Measurements from ENCODE around the gene UFM1. TPM values are rescaled to one million over a fixed set of nuclear protein-coding genes. Genes with fewer than 3 reads are reported as not detected.
A peak's percentile ranks its signal among the peaks of the same experiment; 100 is the strongest.

Gene UFM1
- total RNA-seq, 1 donor from 2014 or later, result 76.0 TPM

DNA sequence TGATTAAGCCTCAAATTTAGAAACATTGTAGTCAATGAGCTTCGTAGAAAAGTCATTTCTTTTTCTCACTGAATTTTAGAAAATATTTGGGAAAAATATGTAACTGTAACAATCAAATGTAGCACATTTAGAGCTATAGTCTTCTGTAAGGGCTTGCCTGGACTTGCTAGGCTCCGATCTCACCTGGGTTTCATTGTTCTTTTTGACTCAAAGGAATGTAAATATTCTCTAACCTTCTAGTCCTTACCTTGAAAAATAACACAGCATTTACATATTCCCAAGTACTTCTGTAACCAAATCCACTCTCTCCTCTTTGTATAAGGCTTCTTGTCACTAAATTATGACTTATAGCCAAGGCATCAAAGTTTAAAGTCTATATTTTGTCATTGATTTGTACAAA lies 2.9 kb upstream of the UFM1 start:
- no peak overlapping the region for H3K9ac ChIP-seq
- Mint-ChIP-seq H3K27ac (no peak overlapping the region), H3K9me3 (no peaks in the 10 kb centered on the region), H3K4me3 (no peak overlapping the region), H3K4me1 (peaks cover 22% of the 10 kb centered on the region), H3K36me3 (peaks cover 3% of the 10 kb centered on the region), H3K27me3 (ENCODE audit: insufficient read depth, low read depth) (no peaks in the 10 kb centered on the region)
- no peak for DNase-seq (ENCODE audit: low spot score)
- H3K27me3 ChIP-seq, result no peaks in the 10 kb centered on the region
- peaks cover 12% of the 10 kb centered on the region for H3K4me1 ChIP-seq
- H3K27ac ChIP-seq, result no peak overlapping the region
- H3F3A ChIP-seq (ENCODE audit: low read depth), result no peaks in the 10 kb centered on the region
- TF ChIP-seq, protein P1, sequence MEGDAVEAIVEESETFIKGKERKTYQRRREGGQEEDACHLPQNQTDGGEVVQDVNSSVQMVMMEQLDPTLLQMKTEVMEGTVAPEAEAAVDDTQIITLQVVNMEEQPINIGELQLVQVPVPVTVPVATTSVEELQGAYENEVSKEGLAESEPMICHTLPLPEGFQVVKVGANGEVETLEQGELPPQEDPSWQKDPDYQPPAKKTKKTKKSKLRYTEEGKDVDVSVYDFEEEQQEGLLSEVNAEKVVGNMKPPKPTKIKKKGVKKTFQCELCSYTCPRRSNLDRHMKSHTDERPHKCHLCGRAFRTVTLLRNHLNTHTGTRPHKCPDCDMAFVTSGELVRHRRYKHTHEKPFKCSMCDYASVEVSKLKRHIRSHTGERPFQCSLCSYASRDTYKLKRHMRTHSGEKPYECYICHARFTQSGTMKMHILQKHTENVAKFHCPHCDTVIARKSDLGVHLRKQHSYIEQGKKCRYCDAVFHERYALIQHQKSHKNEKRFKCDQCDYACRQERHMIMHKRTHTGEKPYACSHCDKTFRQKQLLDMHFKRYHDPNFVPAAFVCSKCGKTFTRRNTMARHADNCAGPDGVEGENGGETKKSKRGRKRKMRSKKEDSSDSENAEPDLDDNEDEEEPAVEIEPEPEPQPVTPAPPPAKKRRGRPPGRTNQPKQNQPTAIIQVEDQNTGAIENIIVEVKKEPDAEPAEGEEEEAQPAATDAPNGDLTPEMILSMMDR (IDR thresholded peaks at IDR 0.05), result no peak
- TF ChIP-seq EZH2phosphoT487 (IDR thresholded peaks at IDR 0.05), result no peak
- TF ChIP-seq EZH2 (IDR thresholded peaks at IDR 0.05), result no peak
- peak overlapping the region; percentile 65 for H2AFZ ChIP-seq (replicated peaks)
- peaks cover 19% of the 10 kb centered on the region for H3K79me2 ChIP-seq (ENCODE audit: low read depth)
- H3K9me3 ChIP-seq (ENCODE audit: low read depth), result no peaks in the 10 kb centered on the region
- H3K36me3 ChIP-seq, result no peaks in the 10 kb centered on the region
- H3K4me2 ChIP-seq, result no peak overlapping the region
- H4K20me1 ChIP-seq (ENCODE audit: low read depth), result no peaks in the 10 kb centered on the region
- no peak overlapping the region for H3K4me3 ChIP-seq

DNA sequence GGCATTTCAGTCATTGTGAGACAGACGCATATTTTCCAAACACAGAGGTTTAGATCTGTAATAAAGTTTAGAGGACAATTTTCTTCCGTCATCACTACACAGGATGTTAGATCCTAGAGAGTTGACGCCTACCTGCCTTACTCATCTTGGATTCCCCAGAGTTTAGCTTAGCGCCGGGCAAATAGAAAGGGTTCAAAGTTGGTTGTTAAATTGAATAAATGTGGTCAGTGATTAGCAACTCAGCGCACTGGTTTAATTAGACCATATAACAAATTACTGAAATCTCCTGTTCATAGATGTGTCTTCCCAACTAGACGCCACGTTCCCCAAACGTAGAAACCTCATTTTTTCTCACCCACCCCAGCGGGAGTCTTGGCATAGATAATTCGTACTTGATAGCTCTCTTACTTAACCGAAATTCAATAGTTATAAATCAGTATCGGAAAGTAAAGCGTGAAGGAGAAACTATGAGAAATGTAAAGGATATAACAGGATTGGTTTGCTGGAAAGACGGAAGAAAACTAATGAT lies 726 bp upstream of the UFM1 start:
- peak overlapping the region; percentile 94 for H3K27ac Mint-ChIP-seq
- no peaks in the 10 kb centered on the region for H3K27me3 Mint-ChIP-seq (ENCODE audit: insufficient read depth, low read depth)
- Histone ChIP-seq H3K27ac (no peak overlapping the region), H3K9ac (no peak overlapping the region), H3K4me2 (peak overlapping the region; percentile 84), H3K4me1 (peaks cover 12% of the 10 kb centered on the region), H3K4me3 (peak overlapping the region; percentile 64), H4K20me1 (ENCODE audit: low read depth) (no peaks in the 10 kb centered on the region), H3K36me3 (no peaks in the 10 kb centered on the region), H3K9me3 (ENCODE audit: low read depth) (no peaks in the 10 kb centered on the region), H3K79me2 (ENCODE audit: low read depth) (peaks cover 34% of the 10 kb centered on the region), H2AFZ (replicated peaks) (peak overlapping the region; percentile 100), H3K27me3 (no peaks in the 10 kb centered on the region), H3F3A (ENCODE audit: low read depth) (no peaks in the 10 kb centered on the region)
- peak overlapping the region; percentile 96 for H3K4me3 Mint-ChIP-seq
- peaks cover 22% of the 10 kb centered on the region for H3K4me1 Mint-ChIP-seq
- TF ChIP-seq, protein P1 (IDR thresholded peaks at IDR 0.05), result no peak
- TF ChIP-seq EZH2phosphoT487 (IDR thresholded peaks at IDR 0.05) (no peak), EZH2 (IDR thresholded peaks at IDR 0.05) (no peak)
- H3K36me3 Mint-ChIP-seq, result peaks cover 3% of the 10 kb centered on the region
- H3K9me3 Mint-ChIP-seq, result no peaks in the 10 kb centered on the region
- DNase-seq (ENCODE audit: low spot score), result no peak

DNA sequence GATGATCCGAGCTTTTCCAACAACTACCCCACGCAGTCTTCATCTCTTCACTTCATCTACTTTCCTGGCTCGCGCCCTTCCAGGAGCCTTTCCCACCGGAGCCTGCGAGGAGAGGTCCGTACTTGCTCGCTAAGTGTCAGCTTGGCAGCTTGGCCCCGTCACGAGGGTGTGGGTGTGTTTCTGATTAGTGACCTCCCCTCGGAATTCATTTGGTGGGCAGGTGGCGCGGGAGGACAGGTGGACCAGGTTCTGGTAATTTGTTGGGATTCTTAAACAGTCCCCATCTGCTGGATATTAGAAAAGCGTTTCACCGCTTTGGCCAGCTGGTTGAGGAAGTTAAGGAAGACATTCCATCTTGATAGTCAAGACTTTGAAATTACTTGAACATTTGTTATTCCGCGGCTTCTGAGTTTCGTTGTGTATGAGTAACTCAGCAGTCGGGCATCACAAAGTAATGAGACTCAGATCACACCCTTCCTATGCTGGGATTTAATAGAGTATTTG lies 515 bp downstream of the UFM1 start:
- H2AFZ ChIP-seq (replicated peaks), result peak overlapping the region; percentile 89
- Mint-ChIP-seq H3K27ac (peak overlapping the region; percentile 94), H3K9me3 (no peaks in the 10 kb centered on the region), H3K4me3 (peak overlapping the region; percentile 96), H3K36me3 (peaks cover 3% of the 10 kb centered on the region), H3K27me3 (ENCODE audit: insufficient read depth, low read depth) (no peaks in the 10 kb centered on the region), H3K4me1 (peaks cover 22% of the 10 kb centered on the region)
- peak; percentile 61 for DNase-seq (ENCODE audit: low spot score)
- peak overlapping the region; percentile 64 for H3K4me3 ChIP-seq
- H3K4me2 ChIP-seq, result peak overlapping the region; percentile 84
- TF ChIP-seq, protein P1 (IDR thresholded peaks at IDR 0.05), result no peak
- H3K36me3 ChIP-seq, result no peaks in the 10 kb centered on the region
- no peaks in the 10 kb centered on the region for H4K20me1 ChIP-seq (ENCODE audit: low read depth)
- no peaks in the 10 kb centered on the region for H3F3A ChIP-seq (ENCODE audit: low read depth)
- no peak overlapping the region for H3K27ac ChIP-seq
- peaks cover 34% of the 10 kb centered on the region for H3K79me2 ChIP-seq (ENCODE audit: low read depth)
- H3K4me1 ChIP-seq, result peaks cover 12% of the 10 kb centered on the region
- no peaks in the 10 kb centered on the region for H3K27me3 ChIP-seq
- H3K9me3 ChIP-seq (ENCODE audit: low read depth), result no peaks in the 10 kb centered on the region
- peak overlapping the region; percentile 65 for H3K9ac ChIP-seq
